Islet of Langerhans (tissue), 1 donor: ENCODE data around the gene UXS1.
"Not testable (repeated sequence)": the region's sequence is repeated elsewhere in the genome, so short reads cannot be mapped to it uniquely, and the experiment has no call there.

Source experiments
- FAIRE-seq: peaks from one replicate; lab custom pipeline; 2011; peaks lifted over from hg19 to GRCh38; lab: Jason Lieb, UNC

Gene UXS1

DNA sequence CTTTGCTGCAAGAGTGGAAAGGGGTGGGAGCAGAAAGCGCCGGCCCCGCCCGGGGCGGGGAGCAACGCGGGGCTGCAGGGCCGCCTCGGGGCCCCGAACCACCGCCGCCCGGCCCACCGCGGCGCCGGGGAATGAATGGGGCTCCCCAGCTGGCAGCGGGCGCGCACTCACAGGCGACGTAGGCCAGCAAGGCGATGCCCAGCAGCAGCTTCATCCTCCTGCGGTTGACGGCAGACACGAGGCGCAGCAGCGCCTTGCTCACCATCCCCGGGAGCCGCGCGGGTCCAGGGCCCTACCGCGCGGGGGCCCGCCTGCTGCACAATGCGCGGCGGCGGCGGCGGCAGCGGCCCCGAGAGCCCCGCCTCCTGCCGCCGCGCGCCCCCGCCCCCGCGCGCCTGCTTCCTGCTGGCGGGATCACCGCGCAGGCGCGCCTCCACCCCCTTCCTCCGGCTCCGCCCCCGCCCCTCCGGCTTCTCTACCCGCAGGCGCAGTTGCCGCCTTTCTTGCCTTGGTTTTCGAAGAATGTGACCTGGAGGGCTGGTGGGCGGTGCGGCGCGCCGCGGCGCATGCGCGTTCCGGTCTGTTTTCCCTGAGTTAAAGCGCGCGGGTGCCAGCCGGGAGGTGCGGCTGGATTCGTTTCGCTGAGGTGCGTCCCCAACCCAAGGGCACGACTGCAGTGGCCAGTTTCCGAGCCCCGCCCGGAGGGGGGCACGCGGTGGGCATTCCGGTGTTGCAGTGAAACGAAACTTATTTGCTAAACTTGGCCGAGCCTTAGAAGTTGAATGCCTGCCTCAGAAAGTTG lies at the start of gene UXS1:
Gene UXS1, minus strand, starts transcription at position 325 of the 802 bp plus-strand sequence. Its CDS starts 60 bp downstream, at position 265.
- no peak for FAIRE-seq

DNA sequence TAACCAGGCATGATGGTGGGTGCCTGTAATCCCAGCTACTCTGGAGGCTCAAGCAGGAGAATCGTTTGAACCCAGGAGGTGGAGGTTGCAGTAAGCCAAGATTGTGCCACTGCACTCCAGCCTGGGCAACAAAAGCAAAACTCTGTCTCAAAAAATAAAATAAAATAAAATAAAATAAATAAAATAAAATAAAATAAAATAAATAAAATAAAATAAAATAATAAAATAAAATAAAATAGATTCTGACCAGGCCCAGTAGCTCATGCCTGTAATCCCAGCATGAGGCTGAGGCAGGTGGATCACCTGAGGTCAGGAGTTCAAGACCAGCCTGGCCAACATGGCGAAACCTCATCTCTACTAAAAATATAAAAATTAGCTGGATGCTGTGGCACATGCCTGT lies 45.4 kb upstream of the UXS1 start:
- not testable (repeated sequence) for FAIRE-seq

- not testable (repeated sequence) for FAIRE-seq
Observed at GRCh38 chr2:106235392-106235791, 41.3 kb upstream of the UXS1 start.

- no peak for FAIRE-seq
Observed at GRCh38 chr2:106233350-106233706, 39.2 kb upstream of the UXS1 start.

DNA sequence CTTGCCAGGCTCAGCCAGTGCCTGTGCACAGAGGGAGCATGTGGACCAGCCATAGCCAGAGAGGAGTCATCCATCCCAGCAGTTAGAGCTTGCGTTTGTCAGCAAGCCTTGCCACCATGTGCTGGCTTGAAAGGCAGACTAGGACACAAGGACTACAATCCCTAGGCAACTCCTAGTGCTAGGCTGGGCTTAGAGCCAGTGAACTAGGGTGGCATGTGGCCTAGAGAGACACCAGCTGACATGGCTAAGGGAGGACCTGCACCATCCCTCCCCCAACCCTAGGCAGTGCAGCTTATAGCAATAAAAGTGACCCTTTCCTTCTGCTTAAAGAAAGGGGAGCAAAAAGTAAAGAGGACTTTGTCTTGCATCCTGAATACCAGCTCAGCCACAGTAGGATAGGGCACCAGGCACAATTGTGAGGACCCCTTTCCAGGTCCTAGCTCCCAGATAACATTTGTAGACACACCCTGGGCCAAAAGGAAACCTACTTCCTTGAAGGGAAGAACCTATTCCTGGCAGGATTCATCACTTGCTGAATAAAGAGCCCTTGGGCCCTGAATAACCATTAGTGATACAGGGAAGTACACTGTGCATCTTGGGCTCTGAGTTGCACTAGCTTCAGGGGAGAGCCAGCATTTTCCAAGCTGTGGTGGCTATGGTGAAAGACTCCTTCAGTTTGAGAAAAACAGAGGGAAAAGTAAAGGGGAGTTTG lies 38.7 kb upstream of the UXS1 start:
- no peak for FAIRE-seq

DNA sequence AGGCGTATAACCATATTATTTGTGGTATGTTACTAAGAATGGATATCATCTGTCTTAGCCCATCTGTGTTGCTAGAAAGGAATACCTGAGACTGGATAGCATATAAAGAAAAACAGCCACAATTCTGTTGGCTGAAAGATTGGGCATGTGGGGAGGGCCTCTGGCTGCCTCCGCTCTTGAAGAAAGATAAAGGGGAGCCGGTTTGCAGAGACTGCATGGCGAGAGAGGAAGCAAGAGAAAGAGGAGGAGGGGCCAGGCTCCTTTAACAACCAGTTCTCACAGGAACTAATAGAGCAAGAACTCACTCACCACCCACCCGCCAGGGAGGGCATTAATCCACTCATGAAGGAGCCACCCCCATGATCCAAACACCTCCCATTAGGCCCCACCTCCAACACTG lies 29.2 kb upstream of the UXS1 start:
- FAIRE-seq = no peak

DNA sequence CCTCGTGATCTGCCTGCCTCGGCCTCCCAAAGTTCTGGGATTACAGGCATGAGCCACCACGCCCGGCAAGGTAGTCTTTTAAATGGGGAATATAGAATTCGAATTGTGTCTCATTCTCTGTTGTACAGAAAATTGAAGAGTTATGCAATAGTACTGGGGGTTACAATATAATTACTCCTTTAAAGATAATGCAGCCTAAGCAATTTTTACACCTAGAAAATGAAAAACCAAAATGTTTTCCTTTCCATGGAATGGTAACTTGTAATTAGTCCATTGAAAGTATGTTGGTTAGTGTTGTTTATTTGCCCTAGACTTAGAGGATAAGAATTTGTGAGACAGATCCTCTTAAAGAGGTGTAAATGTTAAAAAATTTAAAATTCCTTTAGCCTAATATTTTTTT lies 28.0 kb upstream of the UXS1 start:
- FAIRE-seq = not testable (repeated sequence)

DNA sequence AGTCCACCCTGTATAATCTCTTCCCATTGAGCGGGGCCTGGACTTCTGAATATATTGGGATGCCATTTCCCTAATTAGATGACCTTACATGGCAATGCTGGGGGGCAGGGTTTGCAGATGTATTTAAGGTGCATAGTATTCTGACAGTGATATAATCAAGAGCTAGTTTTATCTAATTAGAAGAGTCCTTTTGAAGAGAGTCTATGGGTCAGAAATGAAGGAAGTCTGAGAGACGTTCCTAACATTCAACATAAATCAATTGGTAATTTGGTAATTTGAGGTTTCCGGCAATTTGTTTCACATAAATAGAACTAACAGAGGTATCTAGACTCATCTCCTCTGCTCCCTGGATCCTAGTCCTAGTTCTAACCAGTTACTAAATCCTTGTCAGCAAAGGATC lies 25.7 kb upstream of the UXS1 start:
- no peak for FAIRE-seq

DNA sequence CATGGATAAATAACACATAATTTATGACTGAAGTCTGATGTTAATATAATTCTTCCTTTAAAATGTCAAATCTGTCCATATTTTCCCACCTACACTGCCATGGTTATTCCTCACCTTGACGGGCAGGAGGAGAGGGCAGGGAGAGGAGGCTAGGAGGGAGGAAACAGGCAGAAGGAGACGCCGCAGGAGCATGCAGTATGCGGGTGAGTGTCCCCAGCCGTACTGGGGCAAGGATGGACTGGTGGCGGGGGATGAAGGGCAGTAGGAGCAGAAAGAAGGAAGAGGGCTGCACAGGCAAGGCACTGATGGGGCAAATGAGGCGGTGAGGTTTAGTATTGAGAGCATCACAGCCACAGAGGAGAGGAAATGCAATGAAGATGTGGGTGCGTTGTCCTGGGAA lies 25.1 kb upstream of the UXS1 start:
- FAIRE-seq = not testable (repeated sequence)

DNA sequence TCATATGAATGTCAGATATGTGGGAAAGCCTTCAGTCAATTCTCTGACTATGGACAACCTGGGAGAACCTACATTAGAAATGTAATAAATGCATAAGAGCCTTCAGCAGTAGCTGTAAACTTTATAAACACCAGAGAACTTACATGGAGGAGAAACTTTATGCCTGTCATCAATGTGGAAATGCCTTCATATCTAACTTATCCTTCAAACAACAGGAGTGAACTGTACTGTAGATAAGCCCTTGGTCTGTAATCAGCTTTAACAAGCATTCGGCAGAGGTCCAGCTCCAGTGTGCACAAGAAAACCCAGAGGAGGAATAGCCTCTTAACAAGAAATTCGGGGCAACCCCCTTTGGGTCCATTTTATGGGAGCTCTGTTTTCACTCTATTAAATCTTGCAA lies 14.8 kb upstream of the UXS1 start:
- no peak for FAIRE-seq

DNA sequence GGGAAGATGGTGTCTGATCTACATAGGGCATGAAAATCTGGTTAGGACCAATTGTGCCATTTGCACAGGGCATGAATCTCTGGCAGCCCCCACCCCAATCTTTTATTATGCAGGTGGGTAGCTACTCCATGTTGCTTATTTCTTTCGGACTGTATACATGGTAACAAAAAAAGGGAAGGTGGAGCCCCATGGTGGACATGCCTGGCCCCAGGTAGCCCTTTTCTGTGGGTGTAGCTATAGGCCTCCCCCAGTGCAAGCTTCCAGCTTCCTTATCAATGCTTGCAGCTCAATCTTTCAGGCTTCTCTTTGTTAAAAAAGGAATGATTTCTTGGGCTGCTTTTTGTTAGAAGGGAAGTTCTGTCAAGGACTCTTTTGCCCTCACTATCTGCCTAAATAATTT lies 14.3 kb upstream of the UXS1 start:
- no peak for FAIRE-seq

GRCh38 chr2:106207246-106207645 lies 13.1 kb upstream of the UXS1 start:
- FAIRE-seq = no peak

GRCh38 chr2:106205488-106205887 lies 11.4 kb upstream of the UXS1 start:
- FAIRE-seq = no peak

DNA sequence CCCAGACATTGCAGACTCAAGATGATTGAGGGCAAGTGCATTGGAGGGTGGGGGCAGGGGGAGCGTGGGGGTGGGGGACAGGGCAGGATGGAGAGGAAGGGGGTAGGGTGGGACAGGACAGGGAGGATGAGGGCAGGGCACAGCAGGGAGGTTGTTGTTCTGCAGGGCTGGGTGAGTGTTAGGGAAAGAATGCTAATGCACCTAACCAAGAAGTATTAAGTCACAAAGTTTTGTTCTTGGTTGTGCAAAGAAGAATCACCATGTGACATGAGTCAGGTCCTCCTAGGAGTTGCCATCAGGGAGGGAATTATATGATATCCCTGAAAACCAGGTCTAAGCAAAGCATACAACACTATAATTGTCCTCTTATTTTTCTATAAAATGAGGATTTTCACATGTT lies 10.4 kb upstream of the UXS1 start:
- FAIRE-seq = not testable (repeated sequence)

GRCh38 chr2:106201661-106202060 lies 7.6 kb upstream of the UXS1 start:
- no peak for FAIRE-seq

- no peak for FAIRE-seq
Observed at GRCh38 chr2:106197878-106198277, 3.8 kb upstream of the UXS1 start.

- no peak for FAIRE-seq
Observed at GRCh38 chr2:106195981-106196380, 1.9 kb upstream of the UXS1 start.

DNA sequence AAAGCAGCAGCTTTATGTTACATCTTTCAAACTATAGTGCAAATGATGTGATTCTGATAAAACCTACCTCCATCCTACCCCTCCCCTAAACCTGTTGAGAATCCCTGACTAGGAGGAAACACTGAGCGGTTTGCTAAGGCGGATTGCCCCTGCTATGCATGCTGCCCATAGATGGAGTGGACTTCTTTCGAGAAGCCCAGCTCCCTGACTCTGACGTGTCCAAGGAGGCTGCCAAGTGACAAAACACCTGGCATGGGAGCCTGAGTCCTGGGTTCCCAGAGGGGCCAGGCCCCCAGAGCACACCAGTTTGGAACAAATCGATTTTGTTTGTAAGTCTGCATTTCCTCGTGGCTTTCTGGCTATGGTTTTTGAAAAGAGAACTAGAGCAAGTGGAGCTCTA lies 1.4 kb upstream of the UXS1 start:
- FAIRE-seq = no peak

DNA sequence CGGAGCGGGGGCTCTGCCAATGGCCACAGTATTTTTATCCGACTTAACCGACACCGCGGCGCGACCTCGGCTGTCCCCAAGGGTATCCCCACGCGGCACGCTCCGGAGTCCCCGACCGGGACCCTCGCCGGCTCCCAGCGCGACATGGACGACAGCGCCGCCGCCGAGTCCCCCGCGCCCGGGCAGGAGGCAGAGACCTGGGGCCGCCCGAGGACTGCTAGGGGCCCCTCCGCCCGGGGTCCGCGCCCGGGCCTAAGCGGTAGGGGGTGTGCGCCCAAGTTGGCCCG lies 468 bp downstream of the UXS1 start:
- FAIRE-seq = no peak

DNA sequence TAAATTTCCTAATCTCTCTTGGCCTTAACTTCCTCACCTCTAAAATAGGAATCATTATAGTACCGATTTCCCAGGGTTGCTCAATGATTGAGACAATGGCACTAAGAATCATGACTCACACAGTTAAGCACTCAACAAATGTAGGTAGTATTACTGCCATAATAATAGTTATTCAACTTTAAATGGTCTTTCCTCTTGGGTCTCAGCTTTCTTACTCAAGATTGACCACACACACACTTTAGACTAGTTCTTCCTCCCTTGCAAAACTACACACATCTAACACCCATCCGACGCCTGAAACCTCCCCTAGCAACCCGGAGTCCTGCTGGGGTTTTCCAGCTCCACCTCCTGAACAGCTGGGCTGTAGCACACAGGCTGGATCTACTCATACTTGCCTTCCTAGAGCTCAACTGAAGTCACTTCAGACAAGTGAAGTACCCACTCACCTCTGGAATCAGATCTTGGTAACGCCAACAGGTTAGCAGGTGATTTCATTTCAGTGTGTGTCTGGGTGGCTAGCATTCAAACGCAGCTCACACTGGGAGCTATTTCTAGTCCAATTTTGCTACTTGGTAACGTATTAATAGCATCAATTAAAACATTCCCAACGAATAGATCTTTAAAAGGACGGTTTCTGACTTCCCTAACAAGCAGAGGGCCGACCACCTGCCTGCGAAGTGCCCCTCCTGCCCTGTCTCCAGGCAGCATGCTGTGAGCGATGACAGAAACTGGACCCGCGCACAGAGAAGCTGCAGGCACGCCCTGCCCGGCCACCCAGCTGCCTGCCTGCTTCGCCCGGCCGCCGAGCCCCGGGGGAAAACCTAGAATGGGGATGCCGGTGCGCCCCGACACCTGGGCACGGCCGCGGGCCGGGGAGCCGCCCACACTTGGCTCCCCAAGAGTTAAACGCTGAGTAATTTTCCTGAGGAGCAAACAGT lies 1.1 kb downstream of the UXS1 start:
- no peak for FAIRE-seq

GRCh38 chr2:106191511-106192016 lies 2.5 kb downstream of the UXS1 start:
- FAIRE-seq = no peak

DNA sequence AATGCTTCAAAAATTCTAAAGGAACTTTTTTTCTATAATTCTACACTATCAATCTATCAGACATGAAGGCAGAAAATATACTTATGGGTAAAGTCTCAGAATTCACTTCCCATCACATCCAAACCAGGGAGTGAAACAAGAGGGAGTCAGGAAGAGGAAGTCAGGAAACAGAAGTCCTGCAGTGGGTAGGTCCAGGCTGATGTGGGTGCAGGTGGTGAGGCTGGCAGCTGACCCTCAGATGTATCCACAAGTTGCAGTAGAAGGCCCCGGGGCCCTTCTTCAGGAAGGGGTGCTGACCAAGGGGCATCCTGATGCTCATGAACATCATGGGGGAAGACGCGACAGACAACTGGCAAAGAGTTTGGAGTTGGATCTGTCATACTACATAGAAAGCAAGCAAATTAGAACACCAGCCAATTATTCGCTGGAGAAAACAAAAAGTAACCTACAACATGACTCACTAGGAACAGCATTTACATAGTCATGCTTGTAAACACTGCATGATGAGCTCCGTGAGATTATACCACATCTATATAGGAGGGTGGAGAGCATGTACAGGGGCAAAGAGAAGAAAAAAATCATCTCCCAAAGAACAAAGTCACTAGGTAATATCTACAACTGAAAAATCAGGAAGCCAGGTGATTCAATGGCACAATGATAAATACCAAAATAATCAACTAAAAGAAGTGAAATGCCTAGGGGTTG lies 4.2 kb downstream of the UXS1 start:
- no peak for FAIRE-seq
